ENCODE results near the gene NYAP2. TPM values are rescaled to one million over a fixed set of nuclear protein-coding genes. Genes with fewer than 3 reads are reported as not detected.

Gene NYAP2
- total RNA-seq, 1 experiment from 2014 or later, result not detected

DNA sequence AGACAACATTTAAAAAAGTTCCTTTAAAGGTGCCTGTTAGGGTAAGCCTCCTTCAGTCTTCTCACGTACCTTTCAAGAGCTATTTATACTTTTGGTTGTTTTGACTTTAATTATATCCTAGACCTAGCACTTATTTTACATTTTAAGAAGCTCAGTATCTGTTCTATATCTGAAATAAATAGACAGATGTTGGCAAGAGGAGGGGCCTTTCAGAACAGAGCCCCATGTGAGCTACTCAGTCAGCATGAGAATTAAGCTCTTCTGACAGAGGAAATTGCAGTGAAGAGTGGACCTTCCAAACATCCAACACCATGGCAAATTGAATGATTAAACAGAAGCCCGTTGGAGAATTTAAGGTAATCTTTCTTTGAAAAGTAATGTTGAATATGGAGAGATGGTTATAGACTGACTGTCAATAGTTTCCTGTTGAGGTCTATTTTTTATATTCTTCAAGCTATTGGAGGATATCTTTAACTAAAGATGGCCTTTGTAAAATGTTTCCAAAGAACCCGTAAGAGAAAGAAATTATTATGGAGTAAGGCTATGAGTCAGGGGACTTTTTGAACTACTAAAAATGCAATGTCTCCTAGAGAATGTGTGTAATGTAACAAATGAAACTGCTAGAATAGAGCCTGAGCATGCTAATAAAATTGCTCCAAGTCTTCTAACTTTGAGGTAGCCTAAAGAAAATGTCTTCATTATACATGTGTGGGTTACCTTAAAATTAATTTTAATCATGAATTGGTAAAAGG is 17.3 kb downstream of the NYAP2 start:
- POLR2A ChIA-PET, result no interaction called here
- TF ChIP-seq TEAD1 (CRISPR knock-in tag; IDR thresholded peaks at IDR 0.05), result no peak
- TF ChIP-seq PRRX2 (CRISPR knock-in tag; IDR thresholded peaks at IDR 0.05), result no peak
- TF ChIP-seq FOXK1 (CRISPR knock-in tag; IDR thresholded peaks at IDR 0.05), result no peak
- TF ChIP-seq, protein P1, sequence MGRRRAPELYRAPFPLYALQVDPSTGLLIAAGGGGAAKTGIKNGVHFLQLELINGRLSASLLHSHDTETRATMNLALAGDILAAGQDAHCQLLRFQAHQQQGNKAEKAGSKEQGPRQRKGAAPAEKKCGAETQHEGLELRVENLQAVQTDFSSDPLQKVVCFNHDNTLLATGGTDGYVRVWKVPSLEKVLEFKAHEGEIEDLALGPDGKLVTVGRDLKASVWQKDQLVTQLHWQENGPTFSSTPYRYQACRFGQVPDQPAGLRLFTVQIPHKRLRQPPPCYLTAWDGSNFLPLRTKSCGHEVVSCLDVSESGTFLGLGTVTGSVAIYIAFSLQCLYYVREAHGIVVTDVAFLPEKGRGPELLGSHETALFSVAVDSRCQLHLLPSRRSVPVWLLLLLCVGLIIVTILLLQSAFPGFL (CRISPR knock-in tag; IDR thresholded peaks at IDR 0.05; ENCODE audit: borderline replicate concordance), result no peak
- TF ChIP-seq NR3C1 (CRISPR knock-in tag; conservative IDR thresholded peaks at IDR 0.05; ENCODE audit: low read depth), result no peak
- TF ChIP-seq ZNF263 (CRISPR knock-in tag; IDR thresholded peaks at IDR 0.05; ENCODE audit: low read depth), result no peak
- TF ChIP-seq, protein P2, sequence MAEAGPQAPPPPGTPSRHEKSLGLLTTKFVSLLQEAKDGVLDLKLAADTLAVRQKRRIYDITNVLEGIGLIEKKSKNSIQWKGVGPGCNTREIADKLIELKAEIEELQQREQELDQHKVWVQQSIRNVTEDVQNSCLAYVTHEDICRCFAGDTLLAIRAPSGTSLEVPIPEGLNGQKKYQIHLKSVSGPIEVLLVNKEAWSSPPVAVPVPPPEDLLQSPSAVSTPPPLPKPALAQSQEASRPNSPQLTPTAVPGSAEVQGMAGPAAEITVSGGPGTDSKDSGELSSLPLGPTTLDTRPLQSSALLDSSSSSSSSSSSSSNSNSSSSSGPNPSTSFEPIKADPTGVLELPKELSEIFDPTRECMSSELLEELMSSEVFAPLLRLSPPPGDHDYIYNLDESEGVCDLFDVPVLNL (CRISPR knock-in tag; IDR thresholded peaks at IDR 0.05; ENCODE audit: borderline replicate concordance, low read depth), result no peak
- TF ChIP-seq EMX1 (CRISPR knock-in tag; IDR thresholded peaks at IDR 0.05), result no peak
- TF ChIP-seq, protein P3, sequence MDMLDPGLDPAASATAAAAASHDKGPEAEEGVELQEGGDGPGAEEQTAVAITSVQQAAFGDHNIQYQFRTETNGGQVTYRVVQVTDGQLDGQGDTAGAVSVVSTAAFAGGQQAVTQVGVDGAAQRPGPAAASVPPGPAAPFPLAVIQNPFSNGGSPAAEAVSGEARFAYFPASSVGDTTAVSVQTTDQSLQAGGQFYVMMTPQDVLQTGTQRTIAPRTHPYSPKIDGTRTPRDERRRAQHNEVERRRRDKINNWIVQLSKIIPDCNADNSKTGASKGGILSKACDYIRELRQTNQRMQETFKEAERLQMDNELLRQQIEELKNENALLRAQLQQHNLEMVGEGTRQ (CRISPR knock-in tag; IDR thresholded peaks at IDR 0.05), result no peak
- TF ChIP-seq, protein P4, sequence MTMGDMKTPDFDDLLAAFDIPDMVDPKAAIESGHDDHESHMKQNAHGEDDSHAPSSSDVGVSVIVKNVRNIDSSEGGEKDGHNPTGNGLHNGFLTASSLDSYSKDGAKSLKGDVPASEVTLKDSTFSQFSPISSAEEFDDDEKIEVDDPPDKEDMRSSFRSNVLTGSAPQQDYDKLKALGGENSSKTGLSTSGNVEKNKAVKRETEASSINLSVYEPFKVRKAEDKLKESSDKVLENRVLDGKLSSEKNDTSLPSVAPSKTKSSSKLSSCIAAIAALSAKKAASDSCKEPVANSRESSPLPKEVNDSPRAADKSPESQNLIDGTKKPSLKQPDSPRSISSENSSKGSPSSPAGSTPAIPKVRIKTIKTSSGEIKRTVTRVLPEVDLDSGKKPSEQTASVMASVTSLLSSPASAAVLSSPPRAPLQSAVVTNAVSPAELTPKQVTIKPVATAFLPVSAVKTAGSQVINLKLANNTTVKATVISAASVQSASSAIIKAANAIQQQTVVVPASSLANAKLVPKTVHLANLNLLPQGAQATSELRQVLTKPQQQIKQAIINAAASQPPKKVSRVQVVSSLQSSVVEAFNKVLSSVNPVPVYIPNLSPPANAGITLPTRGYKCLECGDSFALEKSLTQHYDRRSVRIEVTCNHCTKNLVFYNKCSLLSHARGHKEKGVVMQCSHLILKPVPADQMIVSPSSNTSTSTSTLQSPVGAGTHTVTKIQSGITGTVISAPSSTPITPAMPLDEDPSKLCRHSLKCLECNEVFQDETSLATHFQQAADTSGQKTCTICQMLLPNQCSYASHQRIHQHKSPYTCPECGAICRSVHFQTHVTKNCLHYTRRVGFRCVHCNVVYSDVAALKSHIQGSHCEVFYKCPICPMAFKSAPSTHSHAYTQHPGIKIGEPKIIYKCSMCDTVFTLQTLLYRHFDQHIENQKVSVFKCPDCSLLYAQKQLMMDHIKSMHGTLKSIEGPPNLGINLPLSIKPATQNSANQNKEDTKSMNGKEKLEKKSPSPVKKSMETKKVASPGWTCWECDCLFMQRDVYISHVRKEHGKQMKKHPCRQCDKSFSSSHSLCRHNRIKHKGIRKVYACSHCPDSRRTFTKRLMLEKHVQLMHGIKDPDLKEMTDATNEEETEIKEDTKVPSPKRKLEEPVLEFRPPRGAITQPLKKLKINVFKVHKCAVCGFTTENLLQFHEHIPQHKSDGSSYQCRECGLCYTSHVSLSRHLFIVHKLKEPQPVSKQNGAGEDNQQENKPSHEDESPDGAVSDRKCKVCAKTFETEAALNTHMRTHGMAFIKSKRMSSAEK (CRISPR knock-in tag; IDR thresholded peaks at IDR 0.05; ENCODE audit: borderline replicate concordance), result no peak
- TF ChIP-seq ZNF121 (CRISPR knock-in tag; IDR thresholded peaks at IDR 0.05), result no peak
- no peak for TF ChIP-seq NR2C2 (CRISPR knock-in tag; IDR thresholded peaks at IDR 0.05)
- TF ChIP-seq NFYB (CRISPR knock-in tag; conservative IDR thresholded peaks at IDR 0.05; ENCODE audit: low read depth), result no peak
- TF ChIP-seq TCF7 (CRISPR knock-in tag; IDR thresholded peaks at IDR 0.05; ENCODE audit: low read depth), result no peak
- TF ChIP-seq, protein P5, sequence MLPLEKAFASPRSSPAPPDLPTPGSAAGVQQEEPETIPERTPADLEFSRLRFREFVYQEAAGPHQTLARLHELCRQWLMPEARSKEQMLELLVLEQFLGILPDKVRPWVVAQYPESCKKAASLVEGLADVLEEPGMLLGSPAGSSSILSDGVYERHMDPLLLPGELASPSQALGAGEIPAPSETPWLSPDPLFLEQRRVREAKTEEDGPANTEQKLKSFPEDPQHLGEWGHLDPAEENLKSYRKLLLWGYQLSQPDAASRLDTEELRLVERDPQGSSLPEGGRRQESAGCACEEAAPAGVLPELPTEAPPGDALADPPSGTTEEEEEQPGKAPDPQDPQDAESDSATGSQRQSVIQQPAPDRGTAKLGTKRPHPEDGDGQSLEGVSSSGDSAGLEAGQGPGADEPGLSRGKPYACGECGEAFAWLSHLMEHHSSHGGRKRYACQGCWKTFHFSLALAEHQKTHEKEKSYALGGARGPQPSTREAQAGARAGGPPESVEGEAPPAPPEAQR (CRISPR knock-in tag; IDR thresholded peaks at IDR 0.05), result no peak
- H3K27ac Mint-ChIP-seq, result no peak overlapping the region

DNA sequence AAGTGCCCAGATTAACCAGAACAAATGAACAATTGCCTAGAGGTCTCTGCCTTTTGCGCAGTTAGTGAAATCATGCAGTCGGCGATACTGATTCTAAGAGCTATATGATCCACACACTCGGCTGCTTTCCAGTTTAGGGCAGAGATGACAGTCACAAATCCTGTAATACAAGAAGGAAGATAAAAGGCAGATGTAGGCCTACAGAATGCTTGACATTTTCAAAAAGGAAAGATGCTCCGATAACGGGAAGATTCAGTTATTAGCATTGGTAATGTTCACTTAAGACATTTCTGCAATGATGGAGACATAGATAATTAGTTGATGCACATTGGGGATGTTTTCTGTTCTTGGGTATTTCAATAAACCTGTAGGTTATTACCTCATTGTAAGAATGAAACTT is 19.5 kb downstream of the NYAP2 start:
- DNase-seq (ENCODE audit: low spot score), result no peak
- no peaks in the 10 kb centered on the region for H3K36me3 Mint-ChIP-seq
- H3K27ac Mint-ChIP-seq, result no peak overlapping the region
- no peaks in the 10 kb centered on the region for H3K27me3 Mint-ChIP-seq (ENCODE audit: low read depth)
- ChIA-PET POLR2A (no interaction called here), CTCF (no interaction called here)
- ATAC-seq, result no peak
- H3K4me3 Mint-ChIP-seq, result no peak overlapping the region
- H3K4me1 Mint-ChIP-seq, result no peaks in the 10 kb centered on the region
- H3K9me3 Mint-ChIP-seq, result no peaks in the 10 kb centered on the region
- TF ChIP-seq ZNF138 (CRISPR knock-in tag; conservative IDR thresholded peaks at IDR 0.05) (no peak), SOX15 (CRISPR knock-in tag; IDR thresholded peaks at IDR 0.05) (no peak)
- TF ChIP-seq, protein P6, sequence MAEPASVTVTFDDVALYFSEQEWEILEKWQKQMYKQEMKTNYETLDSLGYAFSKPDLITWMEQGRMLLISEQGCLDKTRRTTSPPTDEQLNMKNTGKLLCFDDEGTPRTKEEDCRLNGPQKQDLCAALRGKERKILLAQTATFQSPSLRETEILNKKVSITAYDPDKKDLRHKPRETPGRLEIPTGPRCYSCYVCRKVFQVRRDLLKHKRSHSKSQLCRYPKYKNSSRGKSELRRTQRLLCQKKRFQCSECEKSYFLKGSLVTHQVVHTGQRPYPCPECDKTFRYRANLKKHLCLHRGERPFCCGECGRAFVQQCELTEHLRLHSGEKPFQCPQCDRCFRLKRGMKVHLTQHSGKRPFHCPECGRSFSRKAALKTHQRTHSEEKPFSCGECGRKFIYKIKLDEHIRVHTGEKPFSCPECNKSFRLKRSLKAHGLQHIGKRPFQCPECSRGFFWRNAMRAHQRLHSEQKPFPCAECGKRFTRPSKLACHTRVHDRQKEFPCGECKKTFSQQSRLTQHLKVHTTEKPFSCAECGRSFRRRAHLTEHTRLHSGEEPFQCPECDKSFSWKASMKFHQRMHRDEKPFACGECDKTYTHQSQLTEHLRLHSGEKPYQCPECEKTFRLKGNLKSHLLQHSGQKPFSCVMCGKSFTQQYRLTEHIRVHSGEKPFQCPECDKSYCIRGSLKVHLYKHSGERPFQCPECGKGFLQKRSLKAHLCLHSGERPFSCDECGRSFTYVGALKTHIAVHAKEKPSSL (CRISPR knock-in tag; conservative IDR thresholded peaks at IDR 0.05), result no peak
- TF ChIP-seq, protein P7, sequence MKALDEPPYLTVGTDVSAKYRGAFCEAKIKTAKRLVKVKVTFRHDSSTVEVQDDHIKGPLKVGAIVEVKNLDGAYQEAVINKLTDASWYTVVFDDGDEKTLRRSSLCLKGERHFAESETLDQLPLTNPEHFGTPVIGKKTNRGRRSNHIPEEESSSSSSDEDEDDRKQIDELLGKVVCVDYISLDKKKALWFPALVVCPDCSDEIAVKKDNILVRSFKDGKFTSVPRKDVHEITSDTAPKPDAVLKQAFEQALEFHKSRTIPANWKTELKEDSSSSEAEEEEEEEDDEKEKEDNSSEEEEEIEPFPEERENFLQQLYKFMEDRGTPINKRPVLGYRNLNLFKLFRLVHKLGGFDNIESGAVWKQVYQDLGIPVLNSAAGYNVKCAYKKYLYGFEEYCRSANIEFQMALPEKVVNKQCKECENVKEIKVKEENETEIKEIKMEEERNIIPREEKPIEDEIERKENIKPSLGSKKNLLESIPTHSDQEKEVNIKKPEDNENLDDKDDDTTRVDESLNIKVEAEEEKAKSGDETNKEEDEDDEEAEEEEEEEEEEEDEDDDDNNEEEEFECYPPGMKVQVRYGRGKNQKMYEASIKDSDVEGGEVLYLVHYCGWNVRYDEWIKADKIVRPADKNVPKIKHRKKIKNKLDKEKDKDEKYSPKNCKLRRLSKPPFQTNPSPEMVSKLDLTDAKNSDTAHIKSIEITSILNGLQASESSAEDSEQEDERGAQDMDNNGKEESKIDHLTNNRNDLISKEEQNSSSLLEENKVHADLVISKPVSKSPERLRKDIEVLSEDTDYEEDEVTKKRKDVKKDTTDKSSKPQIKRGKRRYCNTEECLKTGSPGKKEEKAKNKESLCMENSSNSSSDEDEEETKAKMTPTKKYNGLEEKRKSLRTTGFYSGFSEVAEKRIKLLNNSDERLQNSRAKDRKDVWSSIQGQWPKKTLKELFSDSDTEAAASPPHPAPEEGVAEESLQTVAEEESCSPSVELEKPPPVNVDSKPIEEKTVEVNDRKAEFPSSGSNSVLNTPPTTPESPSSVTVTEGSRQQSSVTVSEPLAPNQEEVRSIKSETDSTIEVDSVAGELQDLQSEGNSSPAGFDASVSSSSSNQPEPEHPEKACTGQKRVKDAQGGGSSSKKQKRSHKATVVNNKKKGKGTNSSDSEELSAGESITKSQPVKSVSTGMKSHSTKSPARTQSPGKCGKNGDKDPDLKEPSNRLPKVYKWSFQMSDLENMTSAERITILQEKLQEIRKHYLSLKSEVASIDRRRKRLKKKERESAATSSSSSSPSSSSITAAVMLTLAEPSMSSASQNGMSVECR (CRISPR knock-in tag; IDR thresholded peaks at IDR 0.05; ENCODE audit: borderline replicate concordance), result no peak

More for the DNA sequence above, 17.3 kb downstream of the NYAP2 start:
- CTCF ChIA-PET, result no interaction called here
- no peaks in the 10 kb centered on the region for H3K4me1 Mint-ChIP-seq
- no peaks in the 10 kb centered on the region for H3K27me3 Mint-ChIP-seq (ENCODE audit: low read depth)
- no peak for ATAC-seq
- no peaks in the 10 kb centered on the region for H3K36me3 Mint-ChIP-seq
- DNase-seq (ENCODE audit: low spot score), result no peak
- H3K9me3 Mint-ChIP-seq, result no peaks in the 10 kb centered on the region
- H3K4me3 Mint-ChIP-seq, result no peak overlapping the region

Data from WTC11 (cell line).